ENCODE measurements around the gene ANXA3.

ANXA3 gene

GRCh38 chr4:78613522-78614321 is 62.2 kb downstream of the ANXA3 start:
- no peak for DNase-seq

GRCh38 chr4:78616046-78616498 is 64.5 kb downstream of the ANXA3 start:
- DNase-seq, result no peak

GRCh38 chr4:78618436-78618835 is 66.9 kb downstream of the ANXA3 start:
- no peak for DNase-seq

GRCh38 chr4:78621395-78621794 is 69.8 kb downstream of the ANXA3 start:
- DNase-seq, result no peak

- DNase-seq, result no peak
These were observed 70.8 kb downstream of the ANXA3 start for GRCh38 chr4:78622253-78622979.

GRCh38 chr4:78624048-78624447 is 72.5 kb downstream of the ANXA3 start:
- no peak for DNase-seq

GRCh38 chr4:78625073-78625472 is 73.5 kb downstream of the ANXA3 start:
- DNase-seq, result no peak

- DNase-seq, result no peak
These were observed 75.7 kb downstream of the ANXA3 start for GRCh38 chr4:78627046-78627965.

- no peak for DNase-seq
These were observed 76.6 kb downstream of the ANXA3 start for GRCh38 chr4:78627966-78628678.

GRCh38 chr4:78629991-78630541 is 78.5 kb downstream of the ANXA3 start:
- peak in 1 of 2 experiments; percentile 30 for DNase-seq

GRCh38 chr4:78630615-78631014 is 79.0 kb downstream of the ANXA3 start:
- DNase-seq, result no peak

- no peak for DNase-seq
These were observed 82.6 kb downstream of the ANXA3 start for GRCh38 chr4:78634011-78634664.

GRCh38 chr4:78638337-78639172 is 87.0 kb downstream of the ANXA3 start:
- no peak for DNase-seq

GRCh38 chr4:78640714-78641113 is 89.1 kb downstream of the ANXA3 start:
- no peak for DNase-seq

GRCh38 chr4:78642934-78643333 is 91.4 kb downstream of the ANXA3 start:
- DNase-seq, result no peak

GRCh38 chr4:78644063-78644691 is 92.6 kb downstream of the ANXA3 start:
- DNase-seq, result no peak

GRCh38 chr4:78644744-78645330 is 93.3 kb downstream of the ANXA3 start:
- DNase-seq, result peak in 1 of 2 experiments; percentile 18

- no peak for DNase-seq
These were observed 94.5 kb downstream of the ANXA3 start for GRCh38 chr4:78645853-78646757.

- DNase-seq, result no peak
These were observed 95.7 kb downstream of the ANXA3 start for GRCh38 chr4:78647272-78647671.
